ENCODE data around the gene ABCC1.

Gene ABCC1

GRCh38 chr16:16018705-16019104 lies 69.3 kb downstream of the ABCC1 start:
- DNase-seq (ENCODE audit: low read depth in 2 of 2, low spot score in 1 of 2), result no peak

- no peak for DNase-seq (ENCODE audit: low read depth in 2 of 2, low spot score in 1 of 2)
Measured at GRCh38 chr16:16019488-16019887, 70.1 kb downstream of the ABCC1 start.

- no peak for DNase-seq (ENCODE audit: low read depth in 2 of 2, low spot score in 1 of 2)
Measured at GRCh38 chr16:16020291-16020690, 70.9 kb downstream of the ABCC1 start.

GRCh38 chr16:16021020-16021419 lies 71.6 kb downstream of the ABCC1 start:
- DNase-seq (ENCODE audit: low read depth in 2 of 2, low spot score in 1 of 2), result no peak

- DNase-seq (ENCODE audit: low read depth in 2 of 2, low spot score in 1 of 2), result no peak
Measured at GRCh38 chr16:16021646-16021987, 72.2 kb downstream of the ABCC1 start.

GRCh38 chr16:16021988-16022682 lies 72.7 kb downstream of the ABCC1 start:
- DNase-seq (ENCODE audit: low read depth in 2 of 2, low spot score in 1 of 2), result no peak

- DNase-seq (ENCODE audit: low read depth in 2 of 2, low spot score in 1 of 2), result no peak
Measured at GRCh38 chr16:16022683-16023064, 73.3 kb downstream of the ABCC1 start.

- DNase-seq (ENCODE audit: low read depth in 2 of 2, low spot score in 1 of 2), result no peak
Measured at GRCh38 chr16:16025214-16025968, 76.0 kb downstream of the ABCC1 start.

- no peak for DNase-seq (ENCODE audit: low read depth in 2 of 2, low spot score in 1 of 2)
Measured at GRCh38 chr16:16027728-16028310, 78.4 kb downstream of the ABCC1 start.

- no peak for DNase-seq (ENCODE audit: low read depth in 2 of 2, low spot score in 1 of 2)
Measured at GRCh38 chr16:16028311-16028999, 79.0 kb downstream of the ABCC1 start.

GRCh38 chr16:16029431-16030011 lies 80.1 kb downstream of the ABCC1 start:
- DNase-seq (ENCODE audit: low read depth in 2 of 2, low spot score in 1 of 2), result no peak

- no peak for DNase-seq (ENCODE audit: low read depth in 2 of 2, low spot score in 1 of 2)
Measured at GRCh38 chr16:16030449-16030848, 81.0 kb downstream of the ABCC1 start.

- DNase-seq (ENCODE audit: low read depth in 2 of 2, low spot score in 1 of 2), result no peak
Measured at GRCh38 chr16:16031401-16031800, 82.0 kb downstream of the ABCC1 start.

GRCh38 chr16:16032271-16032979 lies 83.0 kb downstream of the ABCC1 start:
- DNase-seq (ENCODE audit: low read depth in 2 of 2, low spot score in 1 of 2), result no peak

GRCh38 chr16:16033208-16033717 lies 83.8 kb downstream of the ABCC1 start:
- peak in 1 of 2 donors; percentile 5 for DNase-seq (ENCODE audit: low read depth in 2 of 2, low spot score in 1 of 2)

GRCh38 chr16:16036359-16036792 lies 87.0 kb downstream of the ABCC1 start:
- DNase-seq (ENCODE audit: low read depth in 2 of 2, low spot score in 1 of 2), result no peak

- no peak for DNase-seq (ENCODE audit: low read depth in 2 of 2, low spot score in 1 of 2)
Measured at GRCh38 chr16:16037521-16037920, 88.1 kb downstream of the ABCC1 start.

GRCh38 chr16:16037970-16038369 lies 88.6 kb downstream of the ABCC1 start:
- DNase-seq (ENCODE audit: low read depth in 2 of 2, low spot score in 1 of 2), result no peak

- no peak for DNase-seq (ENCODE audit: low read depth in 2 of 2, low spot score in 1 of 2)
Measured at GRCh38 chr16:16038950-16039349, 89.5 kb downstream of the ABCC1 start.

- no peak for DNase-seq (ENCODE audit: low read depth in 2 of 2, low spot score in 1 of 2)
Measured at GRCh38 chr16:16041196-16041892, 91.9 kb downstream of the ABCC1 start.
